Prostate gland (tissue), 2 donors: ENCODE results near the gene UNC119. TPM values are rescaled to one million over a fixed set of nuclear protein-coding genes. Genes with fewer than 3 reads are reported as not detected.
A peak's percentile ranks its signal among the peaks of the same experiment; 100 is the strongest.

Experiments
- DNase-seq: peaks from one replicate; pipeline ENCODE4 v3.0.0-alpha.2; 2019; ENCODE audit warnings: low spot score
- H3K27ac ChIP-seq, 2 donors: fragments of 200-600 bp; sonication (generic); 2 replicates each; pipeline ENCODE4 v1.5.1; 2017 to 2019
- H3K27me3 ChIP-seq: fragments of 200-600 bp; sonication (generic); replicated peaks from 2 replicates; pipeline ENCODE4 v1.5.1; 2019; ENCODE audit not compliant: insufficient read depth
- H3K36me3 ChIP-seq, 2 donors: fragments of 200-600 bp; sonication (generic); 1 replicate in 1 of 2; 2 replicates in 1 of 2; pipeline versions ENCODE4 v1.5.1 to v1.8.1; 2017 to 2019
- H3K4me1 ChIP-seq: fragments of 200-600 bp; sonication (generic); replicated peaks from 2 replicates; pipeline ENCODE4 v1.5.1; 2019
- H3K4me3 ChIP-seq, 2 donors: fragments of 200-600 bp; sonication (generic); 2 replicates each; pipeline ENCODE4 v1.5.1; 2017 to 2019
- H3K9me3 ChIP-seq: fragments of 200-600 bp; sonication (generic); 2 replicates; pipeline ENCODE4 v1.5.1; 2017
- CTCF ChIP-seq, 4 experiments: fragments of 200-600 bp in 2 of 4; fragments of 450-650 bp in 2 of 4; sonication (generic) in 2 of 4; IDR thresholded peaks; 1 replicate in 3 of 4; 2 replicates in 1 of 4; pipeline ENCODE4 v1.5.1; 2016 to 2019; ENCODE audit warnings: antibody characterized with exemption in 4 of 4, mild to moderate bottlenecking in 2 of 4, moderate library complexity in 2 of 4
- POLR2A ChIP-seq: fragments of 450-650 bp; IDR thresholded peaks from one replicate; pipeline ENCODE4 v1.6.1; 2016; ENCODE audit warnings: antibody characterized with exemption, mild to moderate bottlenecking
- POLR2AphosphoS5 ChIP-seq: sonication (generic); formaldehyde crosslinking; IDR thresholded peaks from one replicate; pipeline ENCODE4 v1.6.1; 2017; ENCODE audit warnings: antibody characterized with exemption
- WGBS: methylation state at CpG from one replicate; pipeline ENCODE4 v1.1.5; 2018; 5-methylcytosine and 5-hydroxymethylcytosine counted together
- intact Hi-C: fragments of 100-400 bp; cut with DNase I; formaldehyde crosslinking; loops from one replicate; pipeline ENCODE4 v1.14.2; 2022
- total RNA-seq, 2 donors: library from RNA; depleted of rRNA; stranded (reverse); fragments of >200 nt; gene quantifications; one replicate each; pipeline ENCODE4 v1.1.0, GENCODE V29; 2016

UNC119 gene
- total RNA-seq, 2 donors from 2014 or later: 51.1 to 154 TPM

GRCh38 chr17:28534740-28535375 lies 17.6 kb downstream of the UNC119 start:
- intact Hi-C loops: no loop called here
- no peak overlapping the region for H3K27ac ChIP-seq
- no peaks in the 10 kb centered on the region for H3K36me3 ChIP-seq
- no peak for DNase-seq
- H3K9me3 ChIP-seq: no peaks in the 10 kb centered on the region
- 82% methylated on average over 11 of the region's 11 CpGs for WGBS
- H3K4me1 ChIP-seq: no peaks in the 10 kb centered on the region
- H3K27me3 ChIP-seq: no peaks in the 10 kb centered on the region
- TF ChIP-seq POLR2A: no peak
- no peak for TF ChIP-seq POLR2AphosphoS5
- TF ChIP-seq CTCF (IDR thresholded peaks at IDR 0.05): no peak
- H3K4me3 ChIP-seq: no peak overlapping the region

- H3K4me3 ChIP-seq: no peak overlapping the region
- peak; percentile 39 for DNase-seq
- peaks cover 4% of the 10 kb centered on the region for H3K4me1 ChIP-seq
- no peaks in the 10 kb centered on the region for H3K36me3 ChIP-seq
- peak overlapping the region in 1 of 2 donors; percentile 13 for H3K27ac ChIP-seq
- TF ChIP-seq CTCF (IDR thresholded peaks at IDR 0.05): peak in 1 of 4 experiments; percentile 12
- peak; percentile 33 for TF ChIP-seq POLR2A
- no peak for TF ChIP-seq POLR2AphosphoS5
- intact Hi-C loops: no loop called here
- no peaks in the 10 kb centered on the region for H3K9me3 ChIP-seq
- WGBS: 56% methylated on average over 16 of the region's 16 CpGs
- no peaks in the 10 kb centered on the region for H3K27me3 ChIP-seq
These were observed 19.2 kb downstream of the UNC119 start for GRCh38 chr17:28533091-28533807.

GRCh38 chr17:28532050-28532960 lies 20.1 kb downstream of the UNC119 start:
- Histone ChIP-seq H3K27me3 (no peaks in the 10 kb centered on the region), H3K4me1 (peaks cover 9% of the 10 kb centered on the region), H3K27ac (peak overlapping the region in 1 of 2 donors; percentile 13), H3K4me3 (no peak overlapping the region), H3K9me3 (no peaks in the 10 kb centered on the region), H3K36me3 (no peaks in the 10 kb centered on the region)
- intact Hi-C loops: no loop called here
- no peak for DNase-seq
- WGBS: 66% methylated on average over 7 of the region's 7 CpGs
- TF ChIP-seq POLR2A (no peak), CTCF (IDR thresholded peaks at IDR 0.05) (no peak), POLR2AphosphoS5 (no peak)

GRCh38 chr17:28530926-28531325 lies 21.5 kb downstream of the UNC119 start:
- no peak for DNase-seq
- TF ChIP-seq POLR2AphosphoS5: no peak
- TF ChIP-seq CTCF (IDR thresholded peaks at IDR 0.05): no peak
- no peak for TF ChIP-seq POLR2A
- no peaks in the 10 kb centered on the region for H3K27me3 ChIP-seq
- H3K9me3 ChIP-seq: no peaks in the 10 kb centered on the region
- H3K27ac ChIP-seq: no peak overlapping the region
- H3K36me3 ChIP-seq: no peaks in the 10 kb centered on the region
- 58% methylated on average over 7 of the region's 7 CpGs for WGBS
- peaks cover 20% of the 10 kb centered on the region for H3K4me1 ChIP-seq
- intact Hi-C loops: no loop called here
- H3K4me3 ChIP-seq: no peak overlapping the region
